ENCODE results near the gene LCN15.

GRCh38 chr9:136728548-136729123, 35.7 kb downstream of the LCN15 start:
- no peak for TF ChIP-seq POLR2A (IDR thresholded peaks at IDR 0.05; ENCODE audit: low read length)
- no peak for TF ChIP-seq GATA1 (IDR thresholded peaks at IDR 0.05; ENCODE audit: low read depth, low read length)

Data from erythroblast (primary cell).